GM18858 (cell line): ENCODE results near the gene MOB3B.

Source experiments
- ATAC-seq: cut with Tn5 transposase; IDR thresholded peaks from one replicate; pipeline ENCODE4 v1.9.1; 2021; ENCODE audit not compliant: unreplicated experiment

MOB3B gene

GRCh38 chr9:27542508-27542907, 12.9 kb upstream of the MOB3B start:
- no peak for ATAC-seq

GRCh38 chr9:27541740-27542139, 12.1 kb upstream of the MOB3B start:
- ATAC-seq, result no peak

GRCh38 chr9:27540502-27540901, 10.9 kb upstream of the MOB3B start:
- ATAC-seq, result no peak

GRCh38 chr9:27539479-27540441, 10.1 kb upstream of the MOB3B start:
- peak; percentile 39 for ATAC-seq

- peak; percentile 44 for ATAC-seq
These were observed 9.0 kb upstream of the MOB3B start for GRCh38 chr9:27538647-27539046.

GRCh38 chr9:27537756-27538155, 8.1 kb upstream of the MOB3B start:
- no peak for ATAC-seq

GRCh38 chr9:27537027-27537435, 7.4 kb upstream of the MOB3B start:
- no peak for ATAC-seq

- no peak for ATAC-seq
These were observed 6.6 kb upstream of the MOB3B start for GRCh38 chr9:27536168-27536567.

- ATAC-seq, result peak; percentile 35
These were observed 6.1 kb upstream of the MOB3B start for GRCh38 chr9:27535701-27536118.

GRCh38 chr9:27534658-27535209, 5.1 kb upstream of the MOB3B start:
- no peak for ATAC-seq

- no peak for ATAC-seq
These were observed 4.5 kb upstream of the MOB3B start for GRCh38 chr9:27534131-27534530.

- ATAC-seq, result no peak
These were observed 3.7 kb upstream of the MOB3B start for GRCh38 chr9:27533311-27533710.

- no peak for ATAC-seq
These were observed 2.4 kb upstream of the MOB3B start for GRCh38 chr9:27532046-27532445.

GRCh38 chr9:27530915-27531755, 1.5 kb upstream of the MOB3B start:
- no peak for ATAC-seq

- peak; percentile 33 for ATAC-seq
These were observed 713 bp downstream of the MOB3B start for GRCh38 chr9:27528886-27529315.

GRCh38 chr9:27528076-27528885, 1.3 kb downstream of the MOB3B start:
- ATAC-seq, result peak; percentile 57

- no peak for ATAC-seq
These were observed 1.9 kb downstream of the MOB3B start for GRCh38 chr9:27527702-27528075.

GRCh38 chr9:27524236-27524635, 5.4 kb downstream of the MOB3B start, which contains the start of gene IFNK:
Gene IFNK, plus strand, starts transcription at chr9:27524290. Its CDS starts 47 bp downstream, at chr9:27524337.
- ATAC-seq, result no peak

GRCh38 chr9:27523141-27523540, 6.5 kb downstream of the MOB3B start:
- no peak for ATAC-seq

- ATAC-seq, result no peak
These were observed 8.6 kb downstream of the MOB3B start for GRCh38 chr9:27520986-27521385.
